GM12878 (cell line): Measurements from ENCODE around the gene ASH1L. TPM values are rescaled to one million over a fixed set of nuclear protein-coding genes. Genes with fewer than 3 reads are reported as not detected.

Source experiments
- ATAC-seq: fragments of 200-7000 bp; cut with Tn5 transposase; 3 replicates; pipeline ENCODE4 v1.9.1; 2020; ENCODE audit warnings: mild to moderate bottlenecking, moderate library complexity
- BruUV-seq: library from RNA; stranded (reverse); fragments of 400-500 nt; replicated peaks from 2 replicates; lab custom pipeline; 2021; lab: Mats Ljungman, UMichigan
- CTCF ChIA-PET: fragments of 300-600 bp; sonication (Branson Sonifier 250); formaldehyde crosslinking; extraction: SDS; loops from one replicate; lab custom pipeline; 2021; ENCODE audit warnings: inconsistent platforms; lab: Yijun Ruan, JAX
- POLR2A ChIA-PET: fragments of 350-600 bp; formaldehyde crosslinking; extraction: SDS; loops from one replicate; lab custom pipeline; 2021; ENCODE audit warnings: inconsistent platforms; lab: Charles Lee
- RAD21 ChIA-PET: fragments of 300-600 bp; sonication (Branson Sonifier 250); formaldehyde crosslinking; loops from one replicate; lab custom pipeline; 2023; ENCODE audit warnings: antibody characterized with exemption; ENCODE audit not compliant: unreplicated experiment; lab: Charles Lee
- SMC1A ChIA-PET: fragments of 300-600 bp; sonication (Branson Sonifier 250); formaldehyde crosslinking; loops from one replicate; lab custom pipeline; 2023; ENCODE audit not compliant: unreplicated experiment, uncharacterized antibody; lab: Charles Lee
- DNase-seq: peaks from one replicate; pipeline ENCODE4 v3.0.0-alpha.2; 2011; ENCODE audit warnings: low read depth, low spot score
- FAIRE-seq: peaks from 3 replicates; lab custom pipeline; 2011; peaks lifted over from hg19 to GRCh38; lab: Jason Lieb, UNC
- H2AFZ ChIP-seq: 2 replicates; pipeline ENCODE4 v1.6.0; 2011; ENCODE audit warnings: low read depth, low read length, control low read depth; ENCODE audit not compliant: control insufficient read depth
- H3K27ac ChIP-seq: 2 replicates; pipeline ENCODE4 v1.5.1; 2011; ENCODE audit warnings: control low read depth; ENCODE audit not compliant: control insufficient read depth, insufficient read depth
- H3K27me3 ChIP-seq, 2 experiments: replicated peaks in 1 of 2; 2 replicates each; pipeline versions ENCODE4 v1.6.0 to v1.6.1; 2011; ENCODE audit warnings: low read length in 1 of 2; ENCODE audit not compliant: control insufficient read depth in 2 of 2, insufficient read depth in 2 of 2
- H3K36me3 ChIP-seq, 2 experiments: 2 replicates each; pipeline ENCODE4 v1.5.1; 2011; ENCODE audit warnings: low read length in 1 of 2; ENCODE audit not compliant: control insufficient read depth in 2 of 2, insufficient read depth in 2 of 2
- H3K4me1 ChIP-seq: 2 replicates; pipeline ENCODE4 v1.6.1; 2011; ENCODE audit warnings: mild to moderate bottlenecking, low read length, moderate library complexity, mixed read lengths; ENCODE audit not compliant: control insufficient read depth, insufficient read depth
- H3K4me2 ChIP-seq: 2 replicates; pipeline ENCODE4 v1.6.0; 2011; ENCODE audit warnings: control low read depth; ENCODE audit not compliant: control insufficient read depth, insufficient read depth
- H3K4me3 ChIP-seq: fragments of 200-600 bp; sonication (generic); 2 replicates; pipeline ENCODE4 v1.5.1; 2016
- H3K79me2 ChIP-seq: 2 replicates; pipeline ENCODE4 v1.6.0; 2011; ENCODE audit warnings: low read length; ENCODE audit not compliant: control insufficient read depth, insufficient read depth
- H3K9ac ChIP-seq: 2 replicates; pipeline ENCODE4 v1.8.0; 2011; ENCODE audit warnings: low read length, control low read depth, mixed read lengths; ENCODE audit not compliant: control insufficient read depth, insufficient read depth
- H3K9me3 ChIP-seq: replicated peaks from 3 replicates; pipeline ENCODE4 v1.5.1; 2011; ENCODE audit warnings: mild to moderate bottlenecking, low read length; ENCODE audit not compliant: control insufficient read depth, insufficient read depth
- H4K20me1 ChIP-seq: 2 replicates; pipeline ENCODE4 v1.6.0; 2011; ENCODE audit not compliant: control insufficient read depth, insufficient read depth
- JUNB ChIP-seq: IDR thresholded peaks from 2 replicates; pipeline ENCODE4 v1.6.1; 2016; ENCODE audit warnings: antibody characterized with exemption, mild to moderate bottlenecking
- SMC3 ChIP-seq: IDR thresholded peaks from 2 replicates; pipeline ENCODE4 v1.6.1; 2011; ENCODE audit warnings: low read length, improper control_type of control experiment, borderline replicate concordance
- SRF ChIP-seq, 2 experiments: IDR thresholded peaks; 2 replicates each; pipeline ENCODE4 v1.6.1; 2011; ENCODE audit warnings: low read depth in 2 of 2, low read length in 2 of 2, mild to moderate bottlenecking in 1 of 2, moderate library complexity in 1 of 2
- STAT1 ChIP-seq: fragments of 450-650 bp; conservative IDR thresholded peaks from 2 replicates; pipeline ENCODE4 v1.6.1; 2014; ENCODE audit warnings: antibody characterized with exemption, mild to moderate bottlenecking
- TARDBP ChIP-seq: IDR thresholded peaks from 2 replicates; pipeline ENCODE4 v1.6.1; 2016; ENCODE audit warnings: borderline replicate concordance
- TCF3 ChIP-seq: IDR thresholded peaks from 2 replicates; pipeline ENCODE4 v1.6.1; 2012; ENCODE audit warnings: low read depth, mild to moderate bottlenecking, low read length, borderline replicate concordance; ENCODE audit not compliant: insufficient read depth
- ZNF274 ChIP-seq: IDR thresholded peaks from one replicate; pipeline ENCODE4 v1.8.0; 2011; ENCODE audit not compliant: insufficient read length, insufficient read depth
- WGBS: methylation state at CpG from one replicate; pipeline ENCODE4 v1.1.6; 2016; ENCODE audit warnings: low lambda C conversion rate; ENCODE audit not compliant: insufficient replicate concordance, insufficient coverage; ENCODE audit errors: missing lambda C conversion rate; 5-methylcytosine and 5-hydroxymethylcytosine counted together
- in situ Hi-C: fragments of 300-500 bp; cut with MboI; formaldehyde crosslinking; loops from 9 replicates; pipeline ENCODE4 v1.14.3; 2018; ENCODE audit warnings: mixed read lengths
- intact Hi-C: fragments of 100-400 bp; cut with micrococcal nuclease; formaldehyde crosslinking; loops from one replicate; pipeline ENCODE4 v1.14.2; 2022; ENCODE audit not compliant: unreplicated experiment
- polyA plus RNA-seq, 11 experiments: library from polyadenylated mRNA; depleted of rRNA in 4 of 11; unstranded in 6 of 11; stranded (reverse) in 5 of 11; fragments of >200 nt; fragmentation: Nextera tagmentation in 4 of 11; fragmentation: Illumina TruSeq in 1 of 11; extraction: Ambion mirVana in 4 of 11; extraction: Trizol in 1 of 11; gene quantifications; 1 replicate in 1 of 11; 2 replicates in 10 of 11; pipeline versions ENCODE4 v1.2.1 to v1.2.3, GENCODE V29; 2011 to 2016; ENCODE audit warnings: inconsistent platforms in 2 of 11, missing spikeins in 2 of 11, low read depth in 1 of 11
- total RNA-seq, 4 experiments: library from RNA; depleted of rRNA in 3 of 4; stranded (reverse); fragments of >200 nt in 3 of 4; fragmentation: Illumina TruSeq in 1 of 4; extraction: Trizol in 1 of 4; gene quantifications; 2 replicates each; pipeline versions ENCODE4 v1.2.1 to v1.2.3, GENCODE V29; 2013 to 2021

The ASH1L gene
- total and polyA plus RNA-seq, 10 of the 15 experiments (the other 5 are each of a cell fraction or from before 2014, with no cell fraction given): 1.7 to 23.9 (median 16.6) TPM

DNA sequence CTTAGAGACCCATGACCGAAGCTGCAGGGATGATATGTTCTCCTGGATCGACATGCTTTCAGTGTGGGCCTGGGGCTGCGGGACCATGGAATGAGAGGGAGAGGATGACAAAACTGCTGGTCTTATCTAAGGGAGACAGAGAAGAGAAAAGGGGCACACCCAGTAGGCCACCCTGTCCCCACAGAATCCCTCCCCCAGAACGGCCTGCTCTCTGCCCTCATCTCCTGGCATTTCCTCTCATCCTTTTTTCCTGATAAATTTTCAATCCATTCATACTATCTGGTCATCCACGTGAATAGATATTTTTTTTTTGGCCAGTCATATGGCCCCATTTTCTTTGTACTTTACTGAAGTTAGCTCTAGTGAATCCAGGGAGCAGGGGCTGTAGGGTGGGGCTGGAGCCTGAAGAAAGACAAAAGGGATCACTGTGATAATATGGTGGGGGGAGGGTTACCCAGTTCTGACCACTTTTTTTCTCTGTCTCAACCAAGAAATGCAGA is 261.2 kb downstream of the ASH1L start, which contains the start of gene PKLR:
PKLR (minus strand) TSS at position 97 of the 500 bp plus-strand sequence; CDS start at position 54, 43 bp downstream.
- ChIA-PET POLR2A (interaction anchor here (0.6 kb wide), 1 partner anchor 300 kb away, joined by 3 read pairs; no protein-coding TSS in a partner anchor), RAD21 (interaction anchor here (0.8 kb wide), 1 partner anchor 50 kb away, joined by 3 read pairs; no protein-coding TSS in a partner anchor), SMC1A (interaction anchor here (0.7 to 1.4 kb wide), 2 partner anchors 21 to 240 kb away, joined by 3 read pairs; no protein-coding TSS in a partner anchor), CTCF (interaction anchor here (2.3 kb wide), 1 partner anchor 51 kb away, joined by 9 read pairs; no protein-coding TSS in a partner anchor)
- Histone ChIP-seq H3K9me3 (no peaks in the 10 kb centered on the region), H3K9ac (no peak within 1 kb of the TSS), H3K27ac (no peak within 1 kb of the TSS), H3K4me1 (peaks cover 3% of the 10 kb centered on the region; the same call in 1 of the 2 replicates), H2AFZ (no peak within 1 kb of the TSS), H3K27me3 (no peaks in the 10 kb centered on the region), H4K20me1 (no peaks in the 10 kb centered on the region), H3K79me2 (no peaks in the 10 kb centered on the region), H3K4me3 (no peak within 1 kb of the TSS), H3K36me3 (no peaks in the 10 kb centered on the region), H3K4me2 (no peak within 1 kb of the TSS)
- in situ Hi-C loops (no loop called here), intact Hi-C loops (no loop called here)
- no peak for DNase-seq
- no peak for ATAC-seq
- no peak for FAIRE-seq
- 50% methylated on average over 5 of the region's 5 CpGs for WGBS
- no TSS peak for BruUV-seq
- TF ChIP-seq TARDBP (no peak), STAT1 (no peak), SMC3 (no peak), SRF (IDR thresholded peaks at IDR 0.05; ENCODE audit: low read depth in 2 of 2, low read length in 2 of 2) (no peak), TCF3 (no peak), ZNF274 (no peak), JUNB (no peak)
